ENCODE data around the gene DHX29. TPM values are rescaled to one million over a fixed set of nuclear protein-coding genes. Genes with fewer than 3 reads are reported as not detected.

Gene DHX29
- 17.2 and 20.0 TPM in 2 replicates for total RNA-seq
- polyA plus RNA-seq = 40.4 and 41.8 TPM in 2 replicates

GRCh38 chr5:55307383-55308253 lies at the start of gene DHX29, which contains the start of gene MTREX:
TSS of gene DHX29 (minus strand) at chr5:55307694. CDS start at chr5:55307573, 121 bp downstream.
TSS of gene MTREX (plus strand) at chr5:55307989. CDS start at chr5:55308014, 25 bp downstream.
- Histone ChIP-seq H3K4me3 (peak within 1 kb of the TSS; percentile 91), H3K4me1 (ENCODE audit: low read depth) (peaks cover 16% of the 10 kb centered on the region), H3K27ac (peak within 1 kb of the TSS; percentile 94), H3K36me3 (no peaks in the 10 kb centered on the region), H3K27me3 (no peaks in the 10 kb centered on the region), H3K9me3 (ENCODE audit: low read depth) (no peaks in the 10 kb centered on the region)
- DNase-seq (ENCODE audit: low read depth in 1 of 2, low spot score in 1 of 2) = peak; percentile 94
- no peak for TF ChIP-seq CTCF (IDR thresholded peaks at IDR 0.05; ENCODE audit: low read depth, low read length)

- H3K27me3 ChIP-seq = no peaks in the 10 kb centered on the region
- H3K36me3 ChIP-seq = peaks cover 37% of the 10 kb centered on the region
- H3K4me1 ChIP-seq (ENCODE audit: low read depth) = no peaks in the 10 kb centered on the region
- H3K9me3 ChIP-seq (ENCODE audit: low read depth) = no peaks in the 10 kb centered on the region
- H3K4me3 ChIP-seq = no peak overlapping the region
- no peak for DNase-seq (ENCODE audit: low read depth in 1 of 2, low spot score in 1 of 2)
- H3K27ac ChIP-seq = no peak overlapping the region
- TF ChIP-seq CTCF (IDR thresholded peaks at IDR 0.05; ENCODE audit: low read depth, low read length) = no peak
These were observed 49.4 kb upstream of the DHX29 start for GRCh38 chr5:55356896-55357295.

GRCh38 chr5:55350754-55351153 lies 43.3 kb upstream of the DHX29 start:
- no peak overlapping the region for H3K27ac ChIP-seq
- no peak for DNase-seq (ENCODE audit: low read depth in 1 of 2, low spot score in 1 of 2)
- no peaks in the 10 kb centered on the region for H3K27me3 ChIP-seq
- no peaks in the 10 kb centered on the region for H3K9me3 ChIP-seq (ENCODE audit: low read depth)
- H3K4me1 ChIP-seq (ENCODE audit: low read depth) = no peaks in the 10 kb centered on the region
- TF ChIP-seq CTCF (IDR thresholded peaks at IDR 0.05; ENCODE audit: low read depth, low read length) = no peak
- H3K4me3 ChIP-seq = no peak overlapping the region
- H3K36me3 ChIP-seq = peaks cover 53% of the 10 kb centered on the region

GRCh38 chr5:55347786-55348185 lies 40.3 kb upstream of the DHX29 start:
- Histone ChIP-seq H3K27me3 (no peaks in the 10 kb centered on the region), H3K27ac (no peak overlapping the region), H3K4me1 (ENCODE audit: low read depth) (no peaks in the 10 kb centered on the region), H3K9me3 (ENCODE audit: low read depth) (no peaks in the 10 kb centered on the region), H3K4me3 (no peak overlapping the region), H3K36me3 (peaks cover 49% of the 10 kb centered on the region)
- no peak for TF ChIP-seq CTCF (IDR thresholded peaks at IDR 0.05; ENCODE audit: low read depth, low read length)
- no peak for DNase-seq (ENCODE audit: low read depth in 1 of 2, low spot score in 1 of 2)

- no peak for TF ChIP-seq CTCF (IDR thresholded peaks at IDR 0.05; ENCODE audit: low read depth, low read length)
- peaks cover 58% of the 10 kb centered on the region for H3K36me3 ChIP-seq
- no peak overlapping the region for H3K4me3 ChIP-seq
- no peaks in the 10 kb centered on the region for H3K4me1 ChIP-seq (ENCODE audit: low read depth)
- no peak overlapping the region for H3K27ac ChIP-seq
- DNase-seq (ENCODE audit: low read depth in 1 of 2, low spot score in 1 of 2) = no peak
- no peaks in the 10 kb centered on the region for H3K27me3 ChIP-seq
- H3K9me3 ChIP-seq (ENCODE audit: low read depth) = no peaks in the 10 kb centered on the region
These were observed 37.8 kb upstream of the DHX29 start for GRCh38 chr5:55345327-55345726.
